Neural progenitor cell (in vitro differentiated cells): ENCODE results near the gene FFAR2. TPM values are rescaled to one million over a fixed set of nuclear protein-coding genes. Genes with fewer than 3 reads are reported as not detected.
A peak's percentile ranks its signal among the peaks of the same experiment; 100 is the strongest.
"Not testable (repeated sequence)": the region's sequence is repeated elsewhere in the genome, so short reads cannot be mapped to it uniquely, and the experiment has no call there.

Source experiments
- DNase-seq: peaks from one replicate; pipeline ENCODE4 v3.0.0-alpha.2; 2016; ENCODE audit warnings: low spot score
- H2AFZ ChIP-seq: fragments of 200-600 bp; sonication (generic); replicated peaks from 2 replicates; pipeline ENCODE4 v1.6.1; 2016; ENCODE audit warnings: antibody characterized with exemption
- H3F3A ChIP-seq: fragments of 200-600 bp; sonication (generic); 2 replicates; pipeline ENCODE4 v1.6.1; 2016; ENCODE audit warnings: antibody characterized with exemption, low read depth
- H3K27ac ChIP-seq: fragments of 200-600 bp; sonication (generic); 2 replicates; pipeline ENCODE4 v1.5.1; 2016; ENCODE audit warnings: mild to moderate bottlenecking
- H3K27me3 ChIP-seq: fragments of 200-600 bp; sonication (generic); 2 replicates; pipeline ENCODE4 v1.6.1; 2016; ENCODE audit warnings: mild to moderate bottlenecking, moderate library complexity
- H3K36me3 ChIP-seq: fragments of 200-600 bp; sonication (generic); 2 replicates; pipeline ENCODE4 v1.5.1; 2016
- H3K4me1 ChIP-seq: fragments of 200-600 bp; sonication (generic); 2 replicates; pipeline ENCODE4 v1.6.1; 2016; ENCODE audit warnings: mixed run types
- H3K4me2 ChIP-seq: fragments of 200-600 bp; sonication (generic); 2 replicates; pipeline ENCODE4 v1.6.1; 2016
- H3K4me3 ChIP-seq: fragments of 200-600 bp; sonication (generic); 2 replicates; pipeline ENCODE4 v1.5.1; 2016
- H3K79me2 ChIP-seq: fragments of 200-600 bp; sonication (generic); 2 replicates; pipeline ENCODE4 v1.6.1; 2016; ENCODE audit warnings: low read depth
- H3K9ac ChIP-seq: fragments of 200-600 bp; sonication (generic); 2 replicates; pipeline ENCODE4 v1.6.1; 2016
- H3K9me3 ChIP-seq: fragments of 200-600 bp; sonication (generic); 2 replicates; pipeline ENCODE4 v1.5.1; 2016; ENCODE audit warnings: low read depth
- H4K20me1 ChIP-seq: fragments of 200-600 bp; sonication (generic); 2 replicates; pipeline ENCODE4 v1.6.1; 2016; ENCODE audit warnings: low read depth
- H3K27ac Mint-ChIP-seq: 3 replicates; pipeline ENCODE4 v1.8.0; 2021; ENCODE audit warnings: mixed read lengths
- H3K27me3 Mint-ChIP-seq: 2 replicates; pipeline ENCODE4 v1.8.0; 2022; ENCODE audit warnings: low read depth, mild to moderate bottlenecking, inconsistent platforms, moderate library complexity, mixed read lengths; ENCODE audit not compliant: insufficient read depth
- H3K36me3 Mint-ChIP-seq: 3 replicates; pipeline ENCODE4 v1.8.0; 2021; ENCODE audit warnings: mixed read lengths
- H3K4me1 Mint-ChIP-seq: 3 replicates; pipeline ENCODE4 v1.8.0; 2021; ENCODE audit warnings: mixed read lengths
- H3K4me3 Mint-ChIP-seq: 3 replicates; pipeline ENCODE4 v1.8.0; 2021; ENCODE audit warnings: mild to moderate bottlenecking, moderate library complexity, mixed read lengths
- H3K9me3 Mint-ChIP-seq: 3 replicates; pipeline ENCODE4 v1.8.0; 2020; ENCODE audit warnings: mixed read lengths
- EZH2 ChIP-seq: fragments of 200-600 bp; sonication (generic); IDR thresholded peaks from 2 replicates; pipeline ENCODE4 v1.6.1; 2017; ENCODE audit warnings: antibody characterized with exemption, mild to moderate bottlenecking, moderate library complexity
- EZH2phosphoT487 ChIP-seq: fragments of 200-600 bp; sonication (generic); IDR thresholded peaks from 2 replicates; pipeline ENCODE4 v1.6.1; 2017; ENCODE audit warnings: antibody characterized with exemption
- total RNA-seq: library from RNA; depleted of rRNA; stranded (reverse); fragments of >200 nt; gene quantifications from 2 replicates; pipeline ENCODE4 v1.2.3, GENCODE V29; 2015; ENCODE audit warnings: low replicate concordance
- TF ChIP-seq, protein P1 (sequence below): fragments of 200-600 bp; sonication (generic); IDR thresholded peaks from 2 replicates; pipeline ENCODE4 v1.5.1; 2017; ENCODE audit warnings: antibody characterized with exemption, mild to moderate bottlenecking

FFAR2 gene
- total RNA-seq, 1 donor from 2014 or later, result not detected

DNA sequence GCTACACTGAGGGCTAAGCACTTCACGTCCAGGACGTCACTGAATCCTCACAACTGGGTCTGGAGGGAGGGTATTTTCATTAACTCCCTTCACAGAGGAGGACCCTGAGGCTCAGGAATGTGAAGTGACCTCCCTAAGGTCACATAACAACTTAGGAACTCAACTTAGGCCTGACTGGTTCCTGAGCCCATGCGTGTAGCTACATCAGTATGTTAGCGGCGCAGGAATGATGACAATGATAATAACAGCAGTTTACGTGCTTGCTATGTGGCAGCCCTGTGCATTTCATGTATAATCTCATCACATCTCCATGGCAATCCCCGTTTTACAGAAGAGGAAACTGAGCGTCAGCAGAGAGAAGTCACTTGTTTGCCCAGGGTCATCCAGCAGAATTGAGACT, 23.9 kb downstream of the FFAR2 start:
- Mint-ChIP-seq H3K4me3 (no peak overlapping the region), H3K4me1 (no peaks in the 10 kb centered on the region), H3K36me3 (no peaks in the 10 kb centered on the region), H3K9me3 (no peaks in the 10 kb centered on the region), H3K27me3 (peaks cover 4% of the 10 kb centered on the region), H3K27ac (no peak overlapping the region)
- no peaks in the 10 kb centered on the region for H3K27me3 ChIP-seq
- peaks cover 8% of the 10 kb centered on the region for H3K4me1 ChIP-seq
- H3K36me3 ChIP-seq, result no peaks in the 10 kb centered on the region
- no peak overlapping the region for H3K4me3 ChIP-seq
- H3K79me2 ChIP-seq, result no peaks in the 10 kb centered on the region
- H3K9ac ChIP-seq, result no peak overlapping the region
- H3K4me2 ChIP-seq, result no peak overlapping the region
- H4K20me1 ChIP-seq, result no peaks in the 10 kb centered on the region
- no peaks in the 10 kb centered on the region for H3K9me3 ChIP-seq
- no peaks in the 10 kb centered on the region for H3F3A ChIP-seq
- no peak overlapping the region for H3K27ac ChIP-seq
- no peak for DNase-seq
- TF ChIP-seq EZH2 (no peak), EZH2phosphoT487 (no peak)
- TF ChIP-seq, protein P1, sequence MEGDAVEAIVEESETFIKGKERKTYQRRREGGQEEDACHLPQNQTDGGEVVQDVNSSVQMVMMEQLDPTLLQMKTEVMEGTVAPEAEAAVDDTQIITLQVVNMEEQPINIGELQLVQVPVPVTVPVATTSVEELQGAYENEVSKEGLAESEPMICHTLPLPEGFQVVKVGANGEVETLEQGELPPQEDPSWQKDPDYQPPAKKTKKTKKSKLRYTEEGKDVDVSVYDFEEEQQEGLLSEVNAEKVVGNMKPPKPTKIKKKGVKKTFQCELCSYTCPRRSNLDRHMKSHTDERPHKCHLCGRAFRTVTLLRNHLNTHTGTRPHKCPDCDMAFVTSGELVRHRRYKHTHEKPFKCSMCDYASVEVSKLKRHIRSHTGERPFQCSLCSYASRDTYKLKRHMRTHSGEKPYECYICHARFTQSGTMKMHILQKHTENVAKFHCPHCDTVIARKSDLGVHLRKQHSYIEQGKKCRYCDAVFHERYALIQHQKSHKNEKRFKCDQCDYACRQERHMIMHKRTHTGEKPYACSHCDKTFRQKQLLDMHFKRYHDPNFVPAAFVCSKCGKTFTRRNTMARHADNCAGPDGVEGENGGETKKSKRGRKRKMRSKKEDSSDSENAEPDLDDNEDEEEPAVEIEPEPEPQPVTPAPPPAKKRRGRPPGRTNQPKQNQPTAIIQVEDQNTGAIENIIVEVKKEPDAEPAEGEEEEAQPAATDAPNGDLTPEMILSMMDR, result no peak
- no peak overlapping the region for H2AFZ ChIP-seq

- no peak overlapping the region for H3K27ac ChIP-seq
- Mint-ChIP-seq H3K9me3 (no peaks in the 10 kb centered on the region), H3K27ac (no peak overlapping the region), H3K4me3 (no peak overlapping the region), H3K36me3 (no peaks in the 10 kb centered on the region), H3K4me1 (no peaks in the 10 kb centered on the region), H3K27me3 (peaks cover 4% of the 10 kb centered on the region)
- H2AFZ ChIP-seq, result no peak overlapping the region
- H3K36me3 ChIP-seq, result no peaks in the 10 kb centered on the region
- H3K27me3 ChIP-seq, result no peaks in the 10 kb centered on the region
- no peaks in the 10 kb centered on the region for H3K9me3 ChIP-seq
- no peak overlapping the region for H3K9ac ChIP-seq
- no peaks in the 10 kb centered on the region for H4K20me1 ChIP-seq
- H3K4me3 ChIP-seq, result no peak overlapping the region
- H3F3A ChIP-seq, result no peaks in the 10 kb centered on the region
- TF ChIP-seq EZH2, result no peak
- TF ChIP-seq, protein P1, result no peak
- no peak for TF ChIP-seq EZH2phosphoT487
- H3K4me2 ChIP-seq, result no peak overlapping the region
- no peaks in the 10 kb centered on the region for H3K79me2 ChIP-seq
- peaks cover 8% of the 10 kb centered on the region for H3K4me1 ChIP-seq
- DNase-seq, result no peak
These were observed 26.0 kb downstream of the FFAR2 start for GRCh38 chr19:35474104-35474503.

DNA sequence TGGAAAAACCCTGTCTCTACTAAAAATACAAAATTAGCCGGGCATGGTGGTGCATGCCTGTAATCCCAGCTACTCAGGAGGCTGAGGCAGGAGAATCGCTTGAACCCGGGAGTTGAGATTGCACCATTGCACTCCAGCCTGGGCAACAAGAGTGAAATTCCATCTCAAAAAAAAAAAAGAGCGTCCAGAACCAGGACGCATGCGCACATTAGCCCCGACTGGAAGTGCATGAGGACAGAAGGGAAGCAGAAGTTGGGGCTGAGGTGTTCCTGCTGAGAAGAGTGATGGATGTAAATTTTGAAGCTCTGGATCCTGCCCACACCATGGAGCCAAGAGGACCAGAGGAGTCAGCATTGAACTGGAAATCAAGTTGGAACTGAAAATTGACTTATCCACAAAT, 26.5 kb downstream of the FFAR2 start:
- not testable (repeated sequence) for H3K27me3 ChIP-seq, H2AFZ ChIP-seq, H3K9me3 ChIP-seq, DNase-seq, H3K27ac Mint-ChIP-seq, H3K9me3 Mint-ChIP-seq, H3F3A ChIP-seq, H3K79me2 ChIP-seq, H3K4me1 Mint-ChIP-seq, H4K20me1 ChIP-seq, H3K27me3 Mint-ChIP-seq, H3K4me1 ChIP-seq, H3K36me3 Mint-ChIP-seq, H3K36me3 ChIP-seq, H3K9ac ChIP-seq, H3K27ac ChIP-seq, H3K4me2 ChIP-seq, H3K4me3 ChIP-seq
- peak overlapping the region; percentile 46 for H3K4me3 Mint-ChIP-seq

- H3K27me3 ChIP-seq, result no peaks in the 10 kb centered on the region
- peaks cover 2% of the 10 kb centered on the region for H3K4me1 ChIP-seq
- no peaks in the 10 kb centered on the region for H4K20me1 ChIP-seq
- H3F3A ChIP-seq, result no peaks in the 10 kb centered on the region
- no peak overlapping the region for H3K4me2 ChIP-seq
- Mint-ChIP-seq H3K27me3 (peaks cover 4% of the 10 kb centered on the region), H3K4me1 (no peaks in the 10 kb centered on the region), H3K36me3 (no peaks in the 10 kb centered on the region), H3K27ac (no peak overlapping the region), H3K9me3 (no peaks in the 10 kb centered on the region), H3K4me3 (peak overlapping the region; percentile 8)
- peak; percentile 35 for DNase-seq
- H3K9me3 ChIP-seq, result no peaks in the 10 kb centered on the region
- no peak overlapping the region for H2AFZ ChIP-seq
- H3K79me2 ChIP-seq, result no peaks in the 10 kb centered on the region
- no peak overlapping the region for H3K4me3 ChIP-seq
- no peak overlapping the region for H3K27ac ChIP-seq
- TF ChIP-seq, protein P1, result peak; percentile 54
- no peak for TF ChIP-seq EZH2phosphoT487
- no peak for TF ChIP-seq EZH2
- H3K9ac ChIP-seq, result no peak overlapping the region
- no peaks in the 10 kb centered on the region for H3K36me3 ChIP-seq
These were observed 28.1 kb downstream of the FFAR2 start for GRCh38 chr19:35476149-35476548.
